ENCODE measurements around the gene RFX4.

Gene RFX4

DNA sequence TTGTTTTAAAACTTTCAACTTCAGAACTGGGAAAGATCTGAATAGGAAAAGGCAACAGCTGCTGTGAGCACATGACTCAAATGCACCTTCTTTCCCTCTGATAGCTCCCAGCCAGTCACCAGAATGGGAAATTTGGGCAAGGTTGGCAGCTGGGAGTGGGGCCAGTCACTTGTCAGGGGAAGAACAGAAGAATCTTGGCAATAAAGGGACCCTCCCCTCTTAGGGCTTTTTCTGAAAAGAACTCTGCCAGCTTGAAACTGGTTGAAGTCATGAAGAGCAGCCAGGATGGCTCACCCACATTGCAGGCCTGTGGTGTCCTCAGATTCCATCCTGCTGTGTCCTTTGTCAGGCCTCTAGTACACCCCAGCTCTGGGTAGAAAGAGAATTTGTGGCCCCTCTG is 181.4 kb downstream of the RFX4 start:
- Histone ChIP-seq H3K27ac (ENCODE audit: low read length) (no peak overlapping the region), H3F3A (ENCODE audit: insufficient read depth, low read length) (peaks cover 18% of the 10 kb centered on the region), H3K79me2 (ENCODE audit: low read length) (no peaks in the 10 kb centered on the region), H3K4me1 (ENCODE audit: low read length) (peaks cover 14% of the 10 kb centered on the region), H3K36me3 (replicated peaks; ENCODE audit: insufficient read depth, low read length) (no peaks in the 10 kb centered on the region), H3K4me3 (ENCODE audit: low read length) (no peak overlapping the region), H4K20me1 (ENCODE audit: insufficient read depth, low read length) (no peaks in the 10 kb centered on the region), H3K9ac (ENCODE audit: low read length) (no peak overlapping the region), H3K9me3 (replicated peaks; ENCODE audit: insufficient read depth, low read length) (no peaks in the 10 kb centered on the region), H2AFZ (ENCODE audit: low read length) (no peak overlapping the region), H3K27me3 (replicated peaks; ENCODE audit: insufficient read depth, low read length) (no peaks in the 10 kb centered on the region), H3K9me2 (replicated peaks; ENCODE audit: insufficient read depth, low read length) (no peaks in the 10 kb centered on the region), H3K4me2 (ENCODE audit: low read depth, low read length) (no peak overlapping the region)
- TF ChIP-seq EZH2phosphoT487 (IDR thresholded peaks at IDR 0.05; ENCODE audit: low read length) (no peak), EZH2 (optimal IDR thresholded peaks at IDR 0.05; ENCODE audit: low read depth, low read length) (no peak)
- TF ChIP-seq, protein P1, sequence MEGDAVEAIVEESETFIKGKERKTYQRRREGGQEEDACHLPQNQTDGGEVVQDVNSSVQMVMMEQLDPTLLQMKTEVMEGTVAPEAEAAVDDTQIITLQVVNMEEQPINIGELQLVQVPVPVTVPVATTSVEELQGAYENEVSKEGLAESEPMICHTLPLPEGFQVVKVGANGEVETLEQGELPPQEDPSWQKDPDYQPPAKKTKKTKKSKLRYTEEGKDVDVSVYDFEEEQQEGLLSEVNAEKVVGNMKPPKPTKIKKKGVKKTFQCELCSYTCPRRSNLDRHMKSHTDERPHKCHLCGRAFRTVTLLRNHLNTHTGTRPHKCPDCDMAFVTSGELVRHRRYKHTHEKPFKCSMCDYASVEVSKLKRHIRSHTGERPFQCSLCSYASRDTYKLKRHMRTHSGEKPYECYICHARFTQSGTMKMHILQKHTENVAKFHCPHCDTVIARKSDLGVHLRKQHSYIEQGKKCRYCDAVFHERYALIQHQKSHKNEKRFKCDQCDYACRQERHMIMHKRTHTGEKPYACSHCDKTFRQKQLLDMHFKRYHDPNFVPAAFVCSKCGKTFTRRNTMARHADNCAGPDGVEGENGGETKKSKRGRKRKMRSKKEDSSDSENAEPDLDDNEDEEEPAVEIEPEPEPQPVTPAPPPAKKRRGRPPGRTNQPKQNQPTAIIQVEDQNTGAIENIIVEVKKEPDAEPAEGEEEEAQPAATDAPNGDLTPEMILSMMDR (IDR thresholded peaks at IDR 0.05; ENCODE audit: low read length) = no peak
- DNase-seq = no peak

DNA sequence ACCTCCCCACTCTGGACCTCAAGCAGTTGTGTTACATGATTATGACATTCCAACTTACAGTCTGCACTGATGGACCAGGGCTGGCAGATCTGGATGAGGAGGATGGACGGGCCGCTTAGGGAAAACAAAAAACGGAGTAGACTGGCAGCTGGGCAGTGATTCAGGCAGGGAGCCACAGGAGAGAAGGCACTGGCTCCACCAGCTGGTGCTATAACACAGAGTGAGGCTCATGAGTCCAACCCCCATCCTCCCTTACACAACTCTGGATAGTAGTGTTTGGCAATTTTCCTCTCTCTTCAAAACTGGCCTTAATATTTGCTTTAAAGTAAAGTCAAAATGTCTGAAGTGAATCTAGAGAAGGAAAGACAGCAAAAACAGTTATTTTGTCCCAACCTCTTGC is 181.9 kb downstream of the RFX4 start:
- no peak overlapping the region for H3K4me2 ChIP-seq (ENCODE audit: low read depth, low read length)
- H4K20me1 ChIP-seq (ENCODE audit: insufficient read depth, low read length) = no peaks in the 10 kb centered on the region
- H3K9me2 ChIP-seq (replicated peaks; ENCODE audit: insufficient read depth, low read length) = no peaks in the 10 kb centered on the region
- no peak overlapping the region for H3K9ac ChIP-seq (ENCODE audit: low read length)
- peaks cover 14% of the 10 kb centered on the region for H3F3A ChIP-seq (ENCODE audit: insufficient read depth, low read length)
- DNase-seq = no peak
- no peak for TF ChIP-seq EZH2phosphoT487 (IDR thresholded peaks at IDR 0.05; ENCODE audit: low read length)
- TF ChIP-seq EZH2 (optimal IDR thresholded peaks at IDR 0.05; ENCODE audit: low read depth, low read length) = no peak
- TF ChIP-seq, protein P1 (IDR thresholded peaks at IDR 0.05; ENCODE audit: low read length) = no peak
- peaks cover 10% of the 10 kb centered on the region for H3K4me1 ChIP-seq (ENCODE audit: low read length)
- H3K27me3 ChIP-seq (replicated peaks; ENCODE audit: insufficient read depth, low read length) = no peaks in the 10 kb centered on the region
- no peaks in the 10 kb centered on the region for H3K79me2 ChIP-seq (ENCODE audit: low read length)
- no peaks in the 10 kb centered on the region for H3K9me3 ChIP-seq (replicated peaks; ENCODE audit: insufficient read depth, low read length)
- H3K4me3 ChIP-seq (ENCODE audit: low read length) = no peak overlapping the region
- H3K27ac ChIP-seq (ENCODE audit: low read length) = no peak overlapping the region
- H2AFZ ChIP-seq (ENCODE audit: low read length) = no peak overlapping the region
- H3K36me3 ChIP-seq (replicated peaks; ENCODE audit: insufficient read depth, low read length) = no peaks in the 10 kb centered on the region

DNA sequence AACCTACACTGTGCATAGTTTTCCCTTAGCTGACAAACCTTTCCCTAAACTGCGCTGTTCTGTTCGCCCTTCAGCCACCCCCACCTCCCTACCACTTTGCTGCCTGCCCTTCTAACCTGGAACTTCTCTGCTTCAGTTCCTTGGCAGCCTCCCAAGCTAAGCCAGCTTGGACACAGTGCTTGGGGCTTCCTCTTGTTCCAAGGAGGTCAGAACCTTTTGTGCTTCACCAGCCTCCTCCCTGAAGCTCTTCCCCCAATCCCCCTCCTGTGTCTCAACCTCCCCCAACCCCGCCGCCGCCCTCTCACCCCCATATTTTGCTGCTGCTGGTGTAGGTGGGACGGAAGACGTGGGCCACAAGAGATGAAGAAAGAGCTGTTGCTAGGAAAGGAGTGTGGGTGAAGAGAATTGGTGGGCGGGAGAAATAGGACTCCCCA is 183.6 kb downstream of the RFX4 start:
- no peak overlapping the region for H3K9ac ChIP-seq (ENCODE audit: low read length)
- H3K4me3 ChIP-seq (ENCODE audit: low read length) = no peak overlapping the region
- H3K79me2 ChIP-seq (ENCODE audit: low read length) = no peaks in the 10 kb centered on the region
- DNase-seq = no peak
- H3K9me2 ChIP-seq (replicated peaks; ENCODE audit: insufficient read depth, low read length) = no peaks in the 10 kb centered on the region
- H3K36me3 ChIP-seq (replicated peaks; ENCODE audit: insufficient read depth, low read length) = no peaks in the 10 kb centered on the region
- TF ChIP-seq EZH2 (optimal IDR thresholded peaks at IDR 0.05; ENCODE audit: low read depth, low read length) = no peak
- TF ChIP-seq, protein P1 (IDR thresholded peaks at IDR 0.05; ENCODE audit: low read length) = no peak
- TF ChIP-seq EZH2phosphoT487 (IDR thresholded peaks at IDR 0.05; ENCODE audit: low read length) = no peak
- H3K4me2 ChIP-seq (ENCODE audit: low read depth, low read length) = no peak overlapping the region
- no peak overlapping the region for H2AFZ ChIP-seq (ENCODE audit: low read length)
- no peaks in the 10 kb centered on the region for H3F3A ChIP-seq (ENCODE audit: insufficient read depth, low read length)
- H3K27ac ChIP-seq (ENCODE audit: low read length) = no peak overlapping the region
- H3K27me3 ChIP-seq (replicated peaks; ENCODE audit: insufficient read depth, low read length) = no peaks in the 10 kb centered on the region
- H3K9me3 ChIP-seq (replicated peaks; ENCODE audit: insufficient read depth, low read length) = no peaks in the 10 kb centered on the region
- H3K4me1 ChIP-seq (ENCODE audit: low read length) = no peaks in the 10 kb centered on the region
- no peaks in the 10 kb centered on the region for H4K20me1 ChIP-seq (ENCODE audit: insufficient read depth, low read length)

All from MM.1S (cell line).